ENCODE data around the gene CARHSP1.
"Not testable (repeated sequence)": the region's sequence is repeated elsewhere in the genome, so short reads cannot be mapped to it uniquely, and the experiment has no call there.

Gene CARHSP1

GRCh38 chr16:8892101-8892575, 23.3 kb upstream of the CARHSP1 start:
- no peak for DNase-seq

- DNase-seq, result no peak
Observed at GRCh38 chr16:8890549-8890921, 21.7 kb upstream of the CARHSP1 start.

GRCh38 chr16:8889893-8890548, 21.2 kb upstream of the CARHSP1 start:
- DNase-seq, result no peak

GRCh38 chr16:8888951-8889892, 20.4 kb upstream of the CARHSP1 start:
- no peak for DNase-seq

GRCh38 chr16:8887952-8888560, 19.2 kb upstream of the CARHSP1 start:
- no peak for DNase-seq

- DNase-seq, result no peak
Observed at GRCh38 chr16:8887431-8887765, 18.6 kb upstream of the CARHSP1 start.

- no peak for DNase-seq
Observed at GRCh38 chr16:8886593-8887430, 18.0 kb upstream of the CARHSP1 start.

- peak in 2 of 3 donors; percentile 31 to 37 for DNase-seq
Observed at GRCh38 chr16:8885674-8886592, 17.1 kb upstream of the CARHSP1 start.

GRCh38 chr16:8882725-8883377, 14.0 kb upstream of the CARHSP1 start:
- DNase-seq, result no peak

- DNase-seq, result no peak
Observed at GRCh38 chr16:8882041-8882617, 13.3 kb upstream of the CARHSP1 start, which contains the start of gene LITAFD. Gene LITAFD (plus strand): TSS chr16:8882351. CDS start chr16:8884356, 2,005 bp downstream.

- DNase-seq, result no peak
Observed at GRCh38 chr16:8880839-8881510, 12.2 kb upstream of the CARHSP1 start.

- no peak for DNase-seq
Observed at GRCh38 chr16:8878523-8878911, 9.7 kb upstream of the CARHSP1 start.

GRCh38 chr16:8877894-8878522, 9.2 kb upstream of the CARHSP1 start:
- no peak for DNase-seq

- DNase-seq, result not testable (repeated sequence)
Observed at GRCh38 chr16:8875317-8875716, 6.5 kb upstream of the CARHSP1 start.

GRCh38 chr16:8874388-8874787, 5.6 kb upstream of the CARHSP1 start:
- no peak for DNase-seq

GRCh38 chr16:8873866-8874195, 5.0 kb upstream of the CARHSP1 start:
- not testable (repeated sequence) for DNase-seq

- DNase-seq, result peak in 1 of 3 donors; percentile 27
Observed at GRCh38 chr16:8872967-8873865, 4.4 kb upstream of the CARHSP1 start.

GRCh38 chr16:8872071-8872470, 3.3 kb upstream of the CARHSP1 start:
- DNase-seq, result no peak

- not testable (repeated sequence) for DNase-seq
Observed at GRCh38 chr16:8869988-8870241, 1.1 kb upstream of the CARHSP1 start.

Measured in suppressor macrophage treated with lipopolysaccharide for 1 hour (primary cell).